ENCODE data around the gene MUC6.

The MUC6 gene

GRCh38 chr11:1051356-1052132, 15.0 kb upstream of the MUC6 start:
- DNase-seq (ENCODE audit: low spot score) (peak; percentile 38), ATAC-seq (ENCODE audit: low read depth) (no peak)
- H3K36me3 ChIP-seq (ENCODE audit: low read depth) = no peaks in the 10 kb centered on the region
- H3K9me3 ChIP-seq (ENCODE audit: severe bottlenecking) = no peaks in the 10 kb centered on the region
- TF ChIP-seq CTCF (IDR thresholded peaks at IDR 0.05; ENCODE audit: poor library complexity, severe bottlenecking) = peak; percentile 73
- H3K27me3 ChIP-seq (ENCODE audit: insufficient read depth, poor library complexity, severe bottlenecking) = no peaks in the 10 kb centered on the region
- H3K27ac ChIP-seq (ENCODE audit: poor library complexity, severe bottlenecking) = no peak overlapping the region
- H3K4me1 ChIP-seq (ENCODE audit: insufficient read depth, poor library complexity, severe bottlenecking) = peaks cover 3% of the 10 kb centered on the region
- H3K4me3 ChIP-seq (ENCODE audit: severe bottlenecking) = no peak overlapping the region

- Histone ChIP-seq H3K4me3 (ENCODE audit: severe bottlenecking) (no peak overlapping the region), H3K27ac (ENCODE audit: poor library complexity, severe bottlenecking) (no peak overlapping the region), H3K36me3 (ENCODE audit: low read depth) (no peaks in the 10 kb centered on the region), H3K9me3 (ENCODE audit: severe bottlenecking) (no peaks in the 10 kb centered on the region), H3K4me1 (ENCODE audit: insufficient read depth, poor library complexity, severe bottlenecking) (peaks cover 3% of the 10 kb centered on the region), H3K27me3 (ENCODE audit: insufficient read depth, poor library complexity, severe bottlenecking) (no peaks in the 10 kb centered on the region)
- peak; percentile 94 for ATAC-seq (ENCODE audit: low read depth)
- DNase-seq (ENCODE audit: low spot score) = peak; percentile 73
- peak; percentile 94 for TF ChIP-seq CTCF (IDR thresholded peaks at IDR 0.05; ENCODE audit: poor library complexity, severe bottlenecking)
Measured at GRCh38 chr11:1050581-1051355, 14.2 kb upstream of the MUC6 start.

- DNase-seq (ENCODE audit: low spot score) = peak; percentile 62
- Histone ChIP-seq H3K27ac (ENCODE audit: poor library complexity, severe bottlenecking) (no peak overlapping the region), H3K4me1 (ENCODE audit: insufficient read depth, poor library complexity, severe bottlenecking) (peaks cover 3% of the 10 kb centered on the region), H3K4me3 (ENCODE audit: severe bottlenecking) (no peak overlapping the region), H3K9me3 (ENCODE audit: severe bottlenecking) (no peaks in the 10 kb centered on the region), H3K27me3 (ENCODE audit: insufficient read depth, poor library complexity, severe bottlenecking) (no peaks in the 10 kb centered on the region), H3K36me3 (ENCODE audit: low read depth) (no peaks in the 10 kb centered on the region)
- no peak for ATAC-seq (ENCODE audit: low read depth)
- no peak for TF ChIP-seq CTCF (IDR thresholded peaks at IDR 0.05; ENCODE audit: poor library complexity, severe bottlenecking)
Measured at GRCh38 chr11:1049911-1050580, 13.5 kb upstream of the MUC6 start.

GRCh38 chr11:1049431-1049891, 12.9 kb upstream of the MUC6 start:
- Histone ChIP-seq H3K4me3 (ENCODE audit: severe bottlenecking) (no peak overlapping the region), H3K9me3 (ENCODE audit: severe bottlenecking) (no peaks in the 10 kb centered on the region), H3K4me1 (ENCODE audit: insufficient read depth, poor library complexity, severe bottlenecking) (peaks cover 3% of the 10 kb centered on the region), H3K27ac (ENCODE audit: poor library complexity, severe bottlenecking) (no peak overlapping the region), H3K27me3 (ENCODE audit: insufficient read depth, poor library complexity, severe bottlenecking) (no peaks in the 10 kb centered on the region), H3K36me3 (ENCODE audit: low read depth) (no peaks in the 10 kb centered on the region)
- no peak for DNase-seq (ENCODE audit: low spot score)
- no peak for ATAC-seq (ENCODE audit: low read depth)
- TF ChIP-seq CTCF (IDR thresholded peaks at IDR 0.05; ENCODE audit: poor library complexity, severe bottlenecking) = no peak

Measured in RWPE2 (cell line).